Activated CD4-positive, alpha-beta memory T cell treated with anti-CD3 and anti-CD28 coated beads for 36 hours (primary cell): ENCODE data around the gene POM121L12. TPM values are rescaled to one million over a fixed set of nuclear protein-coding genes. Genes with fewer than 3 reads are reported as not detected.

Source experiments
- CTCF ChIA-PET: fragments of 350-600 bp; sonication (Branson Sonifier 250); formaldehyde crosslinking; loops from one replicate; lab custom pipeline; 2021; ENCODE audit warnings: antibody characterized with exemption, inconsistent platforms; lab: Charles Lee
- POLR2A ChIA-PET: fragments of 350-600 bp; sonication (Branson Sonifier 250); formaldehyde crosslinking; loops from one replicate; lab custom pipeline; 2021; ENCODE audit warnings: antibody characterized with exemption; lab: Charles Lee
- DNase-seq: peaks from one replicate; pipeline ENCODE4 v3.0.0-alpha.2; 2020
- H3K27ac Mint-ChIP-seq: one replicate; pipeline ENCODE4 v1.8.0; 2021; ENCODE audit warnings: mixed read lengths
- H3K27me3 Mint-ChIP-seq: one replicate; pipeline ENCODE4 v1.8.0; 2021; ENCODE audit warnings: mixed read lengths
- H3K36me3 Mint-ChIP-seq: one replicate; pipeline ENCODE4 v1.8.0; 2021; ENCODE audit warnings: mixed read lengths
- H3K4me1 Mint-ChIP-seq: one replicate; pipeline ENCODE4 v1.8.0; 2021; ENCODE audit warnings: low read depth, mixed read lengths
- H3K4me3 Mint-ChIP-seq: one replicate; pipeline ENCODE4 v1.8.0; 2021; ENCODE audit warnings: mild to moderate bottlenecking, mixed read lengths
- H3K9me3 Mint-ChIP-seq: one replicate; pipeline ENCODE4 v1.8.0; 2021; ENCODE audit warnings: mixed read lengths
- intact Hi-C: fragments of 100-400 bp; cut with micrococcal nuclease; formaldehyde crosslinking; loops from one replicate; pipeline ENCODE4 v1.15.1; 2023
- total RNA-seq, 2 experiments: library from RNA; stranded (reverse); gene quantifications; one replicate each; pipeline ENCODE4 v1.2.3, GENCODE V29; 2021

Gene POM121L12
- total RNA-seq: not detected

DNA sequence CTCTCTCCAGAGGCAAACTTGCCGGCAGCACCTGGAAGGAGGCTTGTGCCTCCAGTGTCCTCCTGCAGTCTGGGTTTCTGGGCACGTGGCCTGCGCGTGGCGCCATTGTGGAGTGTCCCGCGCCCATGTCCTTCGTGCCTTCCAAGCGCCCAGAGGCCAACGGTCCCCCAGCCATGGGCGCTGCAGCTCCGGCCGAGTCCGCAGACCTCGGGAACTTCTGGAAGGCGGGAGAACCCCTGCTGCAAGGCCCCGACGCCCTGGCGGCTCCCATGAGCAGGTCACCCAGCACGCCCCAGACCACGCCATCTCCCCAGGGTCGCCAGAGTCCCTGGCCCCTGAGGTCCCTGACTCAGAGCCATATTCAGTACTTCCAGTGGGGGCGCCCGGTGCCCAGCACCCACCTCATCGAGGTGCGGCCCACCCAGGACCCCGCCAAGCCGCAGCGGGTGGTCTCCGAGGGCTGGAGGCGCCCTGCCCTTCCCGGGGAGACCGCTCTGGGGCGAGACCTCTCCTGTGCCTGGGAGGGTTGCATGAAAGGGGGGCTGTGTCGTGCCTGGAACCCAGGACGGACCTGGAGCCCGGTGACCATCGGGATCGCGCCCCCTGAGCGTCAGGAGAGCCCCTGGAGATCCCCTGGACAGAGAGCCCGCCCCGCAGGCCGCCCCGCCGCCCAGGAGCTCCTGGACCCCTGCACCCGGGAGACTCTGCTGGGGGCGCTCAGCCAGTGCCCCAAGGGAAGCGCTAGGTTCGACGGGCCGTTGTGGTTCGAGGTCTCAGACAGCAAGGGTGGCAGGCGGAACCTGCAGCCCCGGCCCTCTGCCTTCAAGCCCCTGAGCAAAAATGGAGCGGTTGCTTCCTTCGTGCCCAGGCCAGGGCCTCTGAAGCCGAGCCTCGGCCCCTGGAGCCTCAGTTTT, at the start of gene POM121L12:
TSS of gene POM121L12 (plus strand) at position 135 of the 914 bp plus-strand sequence. CDS start at position 174, 39 bp downstream.
- H3K4me3 Mint-ChIP-seq: no peak within 1 kb of the TSS
- H3K4me1 Mint-ChIP-seq: no peaks in the 10 kb centered on the region
- H3K27ac Mint-ChIP-seq: no peak within 1 kb of the TSS
- no peaks in the 10 kb centered on the region for H3K27me3 Mint-ChIP-seq
- H3K9me3 Mint-ChIP-seq: peaks cover 22% of the 10 kb centered on the region
- intact Hi-C loops: no loop called here
- DNase-seq: no peak
- POLR2A ChIA-PET: no interaction called here
- no peaks in the 10 kb centered on the region for H3K36me3 Mint-ChIP-seq
- CTCF ChIA-PET: no interaction called here

DNA sequence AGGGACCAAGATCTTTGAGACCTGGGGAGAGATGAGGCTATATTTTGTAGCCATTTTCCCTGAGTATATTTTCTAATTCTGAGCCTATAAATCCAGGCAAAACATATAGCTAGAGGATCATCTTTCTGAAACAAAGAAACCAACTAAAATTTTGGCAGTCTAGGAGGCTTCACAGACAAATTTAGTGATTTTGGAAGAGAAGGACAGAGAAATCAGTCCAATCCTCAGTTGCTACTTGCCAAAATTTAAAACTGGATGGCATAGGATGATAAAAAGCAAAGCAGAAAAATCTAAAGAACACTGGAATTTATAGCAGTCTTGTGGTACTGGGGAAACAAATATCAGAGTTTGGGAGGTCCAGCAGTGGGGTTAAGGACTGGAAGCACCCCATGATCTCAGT, 43.4 kb upstream of the POM121L12 start:
- Mint-ChIP-seq H3K27me3 (no peaks in the 10 kb centered on the region), H3K4me3 (no peak overlapping the region), H3K36me3 (no peaks in the 10 kb centered on the region), H3K4me1 (no peaks in the 10 kb centered on the region), H3K9me3 (peaks cover 26% of the 10 kb centered on the region), H3K27ac (no peak overlapping the region)
- intact Hi-C loops: no loop called here
- POLR2A ChIA-PET: no interaction called here
- CTCF ChIA-PET: no interaction called here
- no peak for DNase-seq

DNA sequence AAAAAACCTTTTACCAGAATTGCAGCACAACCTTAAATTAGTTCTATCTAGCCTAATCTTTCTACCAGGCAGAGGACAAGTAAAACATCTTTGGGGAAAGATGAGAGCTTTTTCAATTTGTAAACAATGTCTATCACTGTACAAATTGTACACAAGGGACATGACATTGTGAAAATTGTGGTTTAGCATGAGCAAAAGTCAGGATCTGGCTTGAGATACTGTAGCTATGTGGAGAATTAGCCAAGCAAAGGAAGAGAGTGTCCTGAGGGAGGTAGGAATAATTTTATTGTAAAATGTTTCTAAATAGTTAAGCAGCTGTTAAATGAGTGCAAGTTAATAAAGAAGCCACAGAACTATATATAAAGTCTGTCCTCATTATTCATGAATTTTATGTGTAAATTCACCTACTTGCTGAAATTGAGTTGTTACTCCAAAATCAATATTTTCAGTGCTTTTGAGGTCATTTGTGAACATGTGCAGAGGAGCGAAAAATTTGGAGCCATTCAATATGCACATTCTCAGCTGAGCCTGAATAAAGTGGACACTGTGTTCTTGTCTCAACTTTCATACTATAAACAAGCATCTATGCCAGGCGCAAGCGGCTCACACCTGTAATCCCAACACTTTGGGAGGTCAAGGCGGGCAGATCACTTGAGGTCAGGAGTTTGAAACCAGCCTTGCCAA, 42.8 kb upstream of the POM121L12 start:
- no peak overlapping the region for H3K27ac Mint-ChIP-seq
- H3K9me3 Mint-ChIP-seq: peaks cover 22% of the 10 kb centered on the region
- H3K27me3 Mint-ChIP-seq: no peaks in the 10 kb centered on the region
- no peak for DNase-seq
- H3K4me3 Mint-ChIP-seq: no peak overlapping the region
- H3K4me1 Mint-ChIP-seq: no peaks in the 10 kb centered on the region
- H3K36me3 Mint-ChIP-seq: no peaks in the 10 kb centered on the region
- ChIA-PET POLR2A (no interaction called here), CTCF (no interaction called here)
- intact Hi-C loops: no loop called here

DNA sequence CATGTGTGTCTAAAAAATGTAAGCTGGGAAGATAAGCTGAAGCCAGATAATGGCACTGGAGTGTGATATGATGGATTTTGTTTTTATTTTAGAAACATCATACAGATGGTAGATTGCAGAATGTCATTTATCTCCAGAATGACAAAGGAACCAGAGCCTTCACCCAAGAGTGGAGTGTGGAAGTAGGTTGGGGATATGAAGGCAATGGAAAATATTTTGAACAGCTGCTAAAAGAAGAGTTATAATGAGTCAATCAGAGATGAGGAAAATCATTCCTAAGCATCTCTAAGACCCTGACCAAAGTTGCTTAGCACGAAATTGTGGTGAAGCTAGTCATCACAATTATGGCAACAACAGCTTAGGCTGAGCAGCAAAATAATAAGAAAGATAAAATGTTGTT, 39.8 kb upstream of the POM121L12 start:
- H3K4me3 Mint-ChIP-seq: no peak overlapping the region
- no peaks in the 10 kb centered on the region for H3K4me1 Mint-ChIP-seq
- DNase-seq: no peak
- no peaks in the 10 kb centered on the region for H3K27me3 Mint-ChIP-seq
- CTCF ChIA-PET: no interaction called here
- H3K36me3 Mint-ChIP-seq: no peaks in the 10 kb centered on the region
- peaks cover 16% of the 10 kb centered on the region for H3K9me3 Mint-ChIP-seq
- intact Hi-C loops: no loop called here
- no peak overlapping the region for H3K27ac Mint-ChIP-seq
- POLR2A ChIA-PET: no interaction called here

DNA sequence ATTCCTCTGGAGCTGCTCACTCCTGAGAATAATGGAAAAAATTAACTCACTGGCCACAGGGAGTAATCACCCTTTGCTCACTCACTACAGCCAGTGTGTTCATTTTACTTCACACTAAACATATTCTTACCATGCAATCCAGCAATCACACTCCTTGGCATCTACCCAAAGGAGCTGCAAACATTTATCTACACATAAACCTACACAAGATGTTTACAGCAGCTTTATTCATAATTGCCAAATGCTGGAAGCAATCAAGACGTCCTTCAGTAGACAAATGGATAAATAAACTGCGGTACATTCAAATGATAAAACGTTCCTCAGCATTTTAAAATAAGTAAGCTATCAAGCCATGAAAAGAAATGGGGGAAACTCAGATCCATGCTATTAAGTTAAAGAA, 34.2 kb upstream of the POM121L12 start:
- DNase-seq: no peak
- H3K27me3 Mint-ChIP-seq: no peaks in the 10 kb centered on the region
- intact Hi-C loops: no loop called here
- no peak overlapping the region for H3K27ac Mint-ChIP-seq
- ChIA-PET CTCF (no interaction called here), POLR2A (no interaction called here)
- peaks cover 28% of the 10 kb centered on the region for H3K9me3 Mint-ChIP-seq
- H3K4me3 Mint-ChIP-seq: no peak overlapping the region
- no peaks in the 10 kb centered on the region for H3K36me3 Mint-ChIP-seq
- H3K4me1 Mint-ChIP-seq: no peaks in the 10 kb centered on the region

DNA sequence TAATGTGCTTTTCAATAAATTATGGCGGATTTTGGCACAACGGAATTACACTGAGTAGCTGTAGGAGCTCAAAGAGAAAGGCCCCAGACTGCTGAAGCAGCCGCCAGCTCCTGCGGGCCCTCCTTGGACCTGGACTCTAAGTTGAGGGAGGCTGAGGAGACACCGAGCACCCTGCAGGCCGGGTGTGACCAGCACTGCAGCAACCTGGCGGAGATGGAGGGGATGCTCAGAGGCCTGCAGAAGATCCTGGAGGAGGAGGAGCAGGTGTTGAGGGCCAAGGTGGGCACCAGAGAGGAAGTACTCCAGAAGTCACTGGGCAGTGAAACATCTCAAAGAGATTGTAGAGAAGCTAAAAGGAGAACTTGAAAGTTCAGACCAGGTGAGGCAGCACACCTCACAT, 33.0 kb upstream of the POM121L12 start:
- ChIA-PET CTCF (no interaction called here), POLR2A (no interaction called here)
- Mint-ChIP-seq H3K36me3 (no peaks in the 10 kb centered on the region), H3K4me1 (no peaks in the 10 kb centered on the region), H3K27ac (no peak overlapping the region), H3K9me3 (peaks cover 35% of the 10 kb centered on the region), H3K4me3 (no peak overlapping the region), H3K27me3 (no peaks in the 10 kb centered on the region)
- intact Hi-C loops: no loop called here
- DNase-seq: no peak

DNA sequence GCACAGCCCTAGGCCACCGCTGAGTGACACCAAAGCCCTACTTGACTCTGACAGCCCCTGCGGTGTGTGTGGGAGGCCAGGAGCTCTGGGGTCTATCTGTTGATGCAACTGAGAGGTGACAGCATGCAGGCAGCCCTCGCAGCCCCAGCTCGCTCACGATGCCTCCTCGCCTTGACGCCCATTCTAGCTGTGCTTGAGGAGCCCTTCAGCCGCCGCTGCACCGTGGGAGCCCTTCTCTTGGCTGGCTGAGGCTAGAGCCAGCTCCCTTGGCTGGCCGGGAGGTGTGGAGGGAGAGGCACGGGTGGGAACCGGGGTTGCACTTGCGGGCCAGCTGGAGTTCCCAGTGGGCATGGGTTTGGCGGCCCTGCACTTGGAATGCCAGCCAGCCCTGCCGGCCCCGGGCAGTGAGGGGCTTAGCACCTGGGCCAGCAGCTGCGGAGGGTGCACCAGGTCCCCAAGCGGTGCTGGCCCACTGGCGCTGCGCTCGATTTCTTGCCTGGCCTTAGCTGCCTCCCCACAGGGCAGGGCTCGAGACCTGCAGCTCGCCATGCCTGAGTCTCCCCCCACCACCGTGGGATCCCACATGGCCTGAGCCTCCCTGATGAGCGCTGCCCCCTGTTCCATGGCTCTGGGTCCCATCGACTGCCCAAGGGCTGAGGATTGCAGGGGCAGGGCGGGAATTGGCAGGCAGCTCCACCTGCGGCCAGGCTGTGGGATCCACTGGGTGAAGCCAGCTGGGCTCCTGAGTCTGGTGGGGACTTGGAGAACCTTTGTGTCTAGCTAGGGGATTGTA, 31.6 kb upstream of the POM121L12 start:
- H3K27me3 Mint-ChIP-seq: no peaks in the 10 kb centered on the region
- POLR2A ChIA-PET: no interaction called here
- DNase-seq: no peak
- H3K36me3 Mint-ChIP-seq: no peaks in the 10 kb centered on the region
- H3K4me1 Mint-ChIP-seq: no peaks in the 10 kb centered on the region
- H3K9me3 Mint-ChIP-seq: peaks cover 42% of the 10 kb centered on the region
- H3K27ac Mint-ChIP-seq: no peak overlapping the region
- no peak overlapping the region for H3K4me3 Mint-ChIP-seq
- CTCF ChIA-PET: no interaction called here
- intact Hi-C loops: no loop called here

DNA sequence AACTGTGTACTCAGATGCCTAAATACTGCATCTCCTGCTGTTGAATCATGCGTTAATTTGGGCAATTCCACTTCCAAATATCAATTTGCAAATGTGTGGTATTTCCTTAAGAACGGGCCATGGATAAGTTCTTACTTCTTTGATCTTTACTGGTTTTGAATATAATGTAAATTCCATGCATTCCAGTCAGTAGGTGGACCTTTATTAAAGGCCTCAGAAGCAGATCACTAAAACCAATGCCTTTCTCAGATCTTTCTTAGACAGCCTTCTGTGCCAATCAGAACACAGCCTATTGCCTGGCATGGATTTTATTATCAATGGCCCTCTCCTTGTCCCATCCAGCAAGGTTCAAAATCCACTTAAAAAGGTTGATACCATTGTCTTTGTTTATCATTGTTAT, 21.5 kb upstream of the POM121L12 start:
- ChIA-PET POLR2A (no interaction called here), CTCF (no interaction called here)
- intact Hi-C loops: no loop called here
- no peak for DNase-seq
- no peak overlapping the region for H3K27ac Mint-ChIP-seq
- no peaks in the 10 kb centered on the region for H3K27me3 Mint-ChIP-seq
- H3K4me1 Mint-ChIP-seq: no peaks in the 10 kb centered on the region
- H3K36me3 Mint-ChIP-seq: no peaks in the 10 kb centered on the region
- H3K4me3 Mint-ChIP-seq: no peak overlapping the region
- peaks cover 31% of the 10 kb centered on the region for H3K9me3 Mint-ChIP-seq

DNA sequence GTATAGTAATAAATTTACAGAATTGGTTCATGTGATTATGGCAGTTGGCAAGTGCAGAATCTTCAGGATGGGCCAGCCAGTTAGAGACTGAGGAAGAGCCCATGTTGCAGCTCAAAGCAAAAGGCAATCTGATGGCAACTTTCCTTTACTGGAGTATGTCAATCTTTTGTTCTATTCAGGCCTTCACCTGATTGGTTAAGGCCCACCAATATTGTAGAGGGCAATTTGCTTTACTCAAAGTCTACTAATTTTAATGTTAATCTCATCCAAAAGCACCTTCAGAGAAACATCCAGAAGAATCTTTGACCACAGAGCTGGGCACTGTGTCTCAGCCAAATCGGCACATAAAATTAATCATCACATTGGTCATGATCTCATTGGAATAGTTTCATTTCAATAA, 20.0 kb upstream of the POM121L12 start:
- Mint-ChIP-seq H3K27ac (no peak overlapping the region), H3K9me3 (peaks cover 23% of the 10 kb centered on the region), H3K4me1 (no peaks in the 10 kb centered on the region), H3K27me3 (no peaks in the 10 kb centered on the region), H3K4me3 (no peak overlapping the region), H3K36me3 (no peaks in the 10 kb centered on the region)
- intact Hi-C loops: no loop called here
- ChIA-PET CTCF (no interaction called here), POLR2A (no interaction called here)
- DNase-seq: no peak

DNA sequence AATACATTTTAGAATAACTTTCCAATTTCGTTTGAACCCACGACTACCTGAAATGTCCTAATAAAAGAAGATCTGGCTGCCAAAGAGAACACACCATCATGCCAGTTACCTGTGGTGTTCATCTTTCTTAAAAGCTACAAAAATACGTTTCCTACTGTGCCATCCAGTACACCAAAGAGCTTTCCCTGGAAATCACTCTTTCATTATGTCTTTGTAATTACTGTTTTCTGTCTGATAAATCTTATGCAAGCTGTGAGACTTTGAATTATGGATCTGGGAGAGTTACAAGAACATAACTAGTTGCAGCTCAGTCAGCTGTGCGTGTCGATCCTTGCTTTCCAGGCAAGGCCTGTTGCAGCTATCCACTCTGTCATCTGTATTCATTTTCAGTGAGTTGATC, 12.5 kb upstream of the POM121L12 start:
- H3K4me1 Mint-ChIP-seq: no peaks in the 10 kb centered on the region
- H3K4me3 Mint-ChIP-seq: no peak overlapping the region
- no peak overlapping the region for H3K27ac Mint-ChIP-seq
- CTCF ChIA-PET: no interaction called here
- no peaks in the 10 kb centered on the region for H3K27me3 Mint-ChIP-seq
- no peaks in the 10 kb centered on the region for H3K36me3 Mint-ChIP-seq
- intact Hi-C loops: no loop called here
- DNase-seq: no peak
- peaks cover 4% of the 10 kb centered on the region for H3K9me3 Mint-ChIP-seq
- POLR2A ChIA-PET: no interaction called here

DNA sequence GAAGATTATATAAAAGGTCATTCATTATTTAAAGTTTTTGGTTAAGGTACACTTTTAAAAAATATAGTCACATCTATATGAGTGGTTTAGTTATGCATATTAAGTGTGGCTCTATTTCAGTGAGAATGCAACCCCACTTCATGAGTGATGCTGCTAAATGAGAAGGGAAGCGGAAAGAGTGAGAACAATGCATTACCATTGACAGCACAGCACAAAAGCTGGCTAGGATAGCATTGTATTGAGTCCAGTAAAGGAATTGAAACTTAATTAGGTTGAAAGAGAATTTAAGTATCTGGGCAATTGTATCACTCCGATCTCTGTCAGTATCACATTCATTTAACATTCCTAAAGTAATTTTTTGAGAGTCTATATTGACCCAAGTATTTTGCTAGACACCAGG, 13.2 kb downstream of the POM121L12 start:
- Mint-ChIP-seq H3K27ac (no peak overlapping the region), H3K4me3 (no peak overlapping the region), H3K9me3 (peaks cover 34% of the 10 kb centered on the region), H3K4me1 (no peaks in the 10 kb centered on the region), H3K27me3 (no peaks in the 10 kb centered on the region), H3K36me3 (peaks cover 2% of the 10 kb centered on the region)
- POLR2A ChIA-PET: no interaction called here
- intact Hi-C loops: no loop called here
- no peak for DNase-seq
- CTCF ChIA-PET: no interaction called here

DNA sequence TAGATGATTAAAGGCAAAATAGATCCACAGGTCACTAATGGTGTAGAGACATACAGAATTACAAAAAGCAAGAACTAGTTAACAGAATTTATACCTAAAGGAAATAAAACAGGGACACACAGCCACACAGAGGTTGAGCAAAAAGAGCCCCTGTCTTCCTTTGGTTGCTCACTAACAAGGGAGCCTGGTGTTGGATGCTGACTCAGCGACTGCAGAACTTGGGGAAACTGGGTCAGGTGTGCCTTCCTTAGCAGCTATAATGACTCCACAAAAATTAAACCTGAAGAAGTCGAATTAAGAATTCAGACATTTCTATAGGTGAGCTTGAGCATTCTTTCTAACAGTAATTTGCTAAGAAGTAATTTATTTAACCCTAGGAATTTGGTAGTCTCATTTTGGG, 15.0 kb downstream of the POM121L12 start:
- POLR2A ChIA-PET: no interaction called here
- no peak overlapping the region for H3K27ac Mint-ChIP-seq
- no peaks in the 10 kb centered on the region for H3K27me3 Mint-ChIP-seq
- no peaks in the 10 kb centered on the region for H3K4me1 Mint-ChIP-seq
- intact Hi-C loops: no loop called here
- no peak for DNase-seq
- peaks cover 2% of the 10 kb centered on the region for H3K36me3 Mint-ChIP-seq
- peaks cover 32% of the 10 kb centered on the region for H3K9me3 Mint-ChIP-seq
- H3K4me3 Mint-ChIP-seq: no peak overlapping the region
- CTCF ChIA-PET: no interaction called here
